Keratinocyte (primary cell): ENCODE measurements around the gene KANK2. TPM values are rescaled to one million over a fixed set of nuclear protein-coding genes. Genes with fewer than 3 reads are reported as not detected.

Source experiments
- DNase-seq: peaks from one replicate; pipeline ENCODE4 v3.0.0-alpha.2; 2011; ENCODE audit warnings: low read depth, missing footprints, low spot score
- FAIRE-seq: peaks from 2 replicates; lab custom pipeline; 2011; peaks lifted over from hg19 to GRCh38; lab: Jason Lieb, UNC
- H2AFZ ChIP-seq: 2 replicates; pipeline ENCODE4 v1.6.0; 2012; ENCODE audit warnings: low read length, control low read depth, inconsistent platforms; ENCODE audit not compliant: control insufficient read depth
- H3K27ac ChIP-seq: 2 replicates; pipeline ENCODE4 v1.5.1; 2011; ENCODE audit warnings: low read length; ENCODE audit not compliant: control insufficient read depth, insufficient read depth
- H3K27me3 ChIP-seq: 3 replicates; pipeline ENCODE4 v1.6.0; 2011; ENCODE audit warnings: low read length; ENCODE audit not compliant: control insufficient read depth, insufficient read depth; ENCODE audit errors: extremely low read depth
- H3K36me3 ChIP-seq, 2 experiments: 2 replicates in 1 of 2; 3 replicates in 1 of 2; pipeline ENCODE4 v1.5.1; 2011; ENCODE audit warnings: low read length in 2 of 2, mild to moderate bottlenecking in 1 of 2; ENCODE audit not compliant: control insufficient read depth in 2 of 2, insufficient read depth in 2 of 2; ENCODE audit errors: extremely low read depth in 1 of 2
- H3K4me1 ChIP-seq: 3 replicates; pipeline ENCODE4 v1.5.1; 2011; ENCODE audit warnings: low read length; ENCODE audit not compliant: control insufficient read depth, insufficient read depth; ENCODE audit errors: extremely low read depth
- H3K4me2 ChIP-seq: 3 replicates; pipeline ENCODE4 v1.6.0; 2011; ENCODE audit warnings: low read depth, low read length; ENCODE audit not compliant: control insufficient read depth, insufficient read depth; ENCODE audit errors: extremely low read depth
- H3K4me3 ChIP-seq, 3 experiments: fragments of 200-600 bp in 1 of 3; sonication (generic) in 1 of 3; 2 replicates in 2 of 3; 3 replicates in 1 of 3; pipeline ENCODE4 v1.5.1; 2011 to 2016; ENCODE audit warnings: low read length in 3 of 3, mild to moderate bottlenecking in 3 of 3, control low read depth in 2 of 3, inconsistent platforms in 1 of 3, low read depth in 1 of 3, mixed read lengths in 1 of 3, mixed run types in 1 of 3, moderate library complexity in 1 of 3; ENCODE audit not compliant: control insufficient read depth in 2 of 3, insufficient read depth in 2 of 3; ENCODE audit errors: extremely low read depth in 1 of 3
- H3K79me2 ChIP-seq: 2 replicates; pipeline ENCODE4 v1.6.0; 2012; ENCODE audit warnings: low read length; ENCODE audit not compliant: control insufficient read depth, insufficient read depth
- H3K9ac ChIP-seq: 3 replicates; pipeline ENCODE4 v1.6.0; 2011; ENCODE audit warnings: low read length; ENCODE audit not compliant: control insufficient read depth, insufficient read depth; ENCODE audit errors: extremely low read depth
- H3K9me1 ChIP-seq: 3 replicates; pipeline ENCODE4 v1.6.0; 2011; ENCODE audit warnings: low read length; ENCODE audit not compliant: control insufficient read depth, insufficient read depth; ENCODE audit errors: extremely low read depth
- H3K9me3 ChIP-seq: 2 replicates; pipeline ENCODE4 v1.5.1; 2012; ENCODE audit warnings: low read depth, low read length; ENCODE audit not compliant: control insufficient read depth
- H4K20me1 ChIP-seq: 3 replicates; pipeline ENCODE4 v1.6.0; 2011; ENCODE audit warnings: low read length; ENCODE audit not compliant: control insufficient read depth, insufficient read depth; ENCODE audit errors: extremely low read depth
- EZH2 ChIP-seq: IDR thresholded peaks from one replicate; pipeline ENCODE4 v1.6.1; 2012; ENCODE audit warnings: inconsistent platforms, mild to moderate bottlenecking, low read length, moderate library complexity
- dilution Hi-C: fragments of 300-500 bp; cut with MboI; formaldehyde crosslinking; loops from one replicate; pipeline ENCODE4 v1.7.0; 2020; ENCODE audit warnings: low sequenced_read_pairs; ENCODE audit not compliant: extremely low pct_ligation_motif_present
- polyA plus RNA-seq, 5 experiments: library from polyadenylated mRNA; depleted of rRNA in 3 of 5; stranded (reverse) in 3 of 5; stranded (forward) in 1 of 5; unstranded in 1 of 5; fragments of >200 nt; gene quantifications; 1 replicate in 1 of 5; 2 replicates in 3 of 5; 3 replicates in 1 of 5; pipeline versions ENCODE4 v1.2.1 to v1.2.3, GENCODE V29; 2011 to 2012; ENCODE audit warnings: missing spikeins in 2 of 5, low read depth in 1 of 5, low replicate concordance in 1 of 5
- TF ChIP-seq, protein P1 (sequence below), 3 experiments: IDR thresholded peaks in 1 of 3; conservative IDR thresholded peaks in 1 of 3; optimal IDR thresholded peaks in 1 of 3; 2 replicates in 2 of 3; 3 replicates in 1 of 3; pipeline versions ENCODE3 to v1.5.1; 2011; ENCODE audit warnings: low read length in 3 of 3, mild to moderate bottlenecking in 3 of 3, moderate library complexity in 2 of 3, control low read depth in 1 of 3, inconsistent platforms in 1 of 3; ENCODE audit not compliant: insufficient read depth in 2 of 3; ENCODE audit errors: extremely low read depth in 1 of 3

Gene KANK2
- polyA plus RNA-seq, 1 donor (not counting 4 experiments of a cell fraction or from before 2014, with no cell fraction given) = 2.8 TPM

DNA sequence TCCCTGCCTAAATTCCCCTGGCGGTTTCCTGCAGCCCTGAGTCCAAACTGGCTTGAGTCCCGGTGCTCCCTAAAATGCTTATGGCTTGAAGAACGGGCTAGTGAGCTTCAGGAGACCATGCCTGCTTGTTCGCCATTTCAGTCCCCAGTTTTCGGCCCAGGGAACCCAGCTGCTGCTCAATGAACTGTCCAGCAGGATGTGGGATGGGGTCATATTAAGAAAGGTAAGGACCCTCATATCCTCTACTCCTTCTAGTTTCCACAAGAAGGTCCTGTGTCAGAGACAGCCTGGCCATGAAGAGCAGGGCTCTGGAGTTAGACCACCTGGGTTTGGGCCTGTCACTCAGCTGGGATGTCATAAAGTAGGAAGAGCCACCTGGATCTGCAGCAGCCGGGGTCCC is 24.8 kb downstream of the KANK2 start:
- Histone ChIP-seq H3K4me3 (no peak overlapping the region), H3K27ac (no peak overlapping the region), H3K36me3 (no peaks in the 10 kb centered on the region), H2AFZ (no peak overlapping the region), H3K27me3 (no peaks in the 10 kb centered on the region), H3K9ac (no peak overlapping the region), H3K4me2 (no peak overlapping the region), H3K79me2 (no peaks in the 10 kb centered on the region), H3K9me1 (no peaks in the 10 kb centered on the region), H3K9me3 (no peaks in the 10 kb centered on the region), H4K20me1 (no peaks in the 10 kb centered on the region), H3K4me1 (peaks cover 16% of the 10 kb centered on the region)
- no peak for DNase-seq
- no peak for TF ChIP-seq EZH2
- TF ChIP-seq, protein P1, sequence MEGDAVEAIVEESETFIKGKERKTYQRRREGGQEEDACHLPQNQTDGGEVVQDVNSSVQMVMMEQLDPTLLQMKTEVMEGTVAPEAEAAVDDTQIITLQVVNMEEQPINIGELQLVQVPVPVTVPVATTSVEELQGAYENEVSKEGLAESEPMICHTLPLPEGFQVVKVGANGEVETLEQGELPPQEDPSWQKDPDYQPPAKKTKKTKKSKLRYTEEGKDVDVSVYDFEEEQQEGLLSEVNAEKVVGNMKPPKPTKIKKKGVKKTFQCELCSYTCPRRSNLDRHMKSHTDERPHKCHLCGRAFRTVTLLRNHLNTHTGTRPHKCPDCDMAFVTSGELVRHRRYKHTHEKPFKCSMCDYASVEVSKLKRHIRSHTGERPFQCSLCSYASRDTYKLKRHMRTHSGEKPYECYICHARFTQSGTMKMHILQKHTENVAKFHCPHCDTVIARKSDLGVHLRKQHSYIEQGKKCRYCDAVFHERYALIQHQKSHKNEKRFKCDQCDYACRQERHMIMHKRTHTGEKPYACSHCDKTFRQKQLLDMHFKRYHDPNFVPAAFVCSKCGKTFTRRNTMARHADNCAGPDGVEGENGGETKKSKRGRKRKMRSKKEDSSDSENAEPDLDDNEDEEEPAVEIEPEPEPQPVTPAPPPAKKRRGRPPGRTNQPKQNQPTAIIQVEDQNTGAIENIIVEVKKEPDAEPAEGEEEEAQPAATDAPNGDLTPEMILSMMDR (optimal IDR thresholded peaks at IDR 0.05 in 1 of 3, IDR thresholded peaks at IDR 0.05 in 1 of 3, conservative IDR thresholded peaks at IDR 0.05 in 1 of 3; ENCODE audit: extremely low read depth in 1 of 3, insufficient read depth in 2 of 3, low read length in 3 of 3) = no peak
- no peak for FAIRE-seq
- dilution Hi-C loops = no loop called here

DNA sequence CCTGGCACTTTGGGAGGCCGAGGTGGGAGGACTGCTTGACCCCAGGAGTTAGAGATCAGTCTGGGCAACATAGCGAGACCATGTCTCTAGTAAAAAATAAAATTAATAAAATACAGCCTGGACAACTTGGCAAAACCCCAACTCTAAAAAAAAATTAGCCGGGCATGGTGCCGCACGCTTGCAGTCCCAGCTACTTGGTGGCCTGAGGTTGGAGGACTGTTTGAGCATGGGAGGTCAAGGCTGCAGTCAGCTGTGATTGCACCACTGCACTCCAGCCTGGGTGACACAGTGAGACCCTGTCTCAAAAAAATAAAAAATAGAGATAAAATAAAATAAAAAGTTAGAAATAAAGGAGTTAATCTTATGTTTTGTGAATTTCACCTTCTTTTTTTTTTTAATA is 26.2 kb downstream of the KANK2 start:
- Histone ChIP-seq H3K27ac (no peak overlapping the region), H3K9ac (no peak overlapping the region), H3K4me1 (peaks cover 16% of the 10 kb centered on the region), H3K9me3 (no peaks in the 10 kb centered on the region), H4K20me1 (no peaks in the 10 kb centered on the region), H3K4me3 (no peak overlapping the region), H3K4me2 (no peak overlapping the region), H3K36me3 (no peaks in the 10 kb centered on the region), H3K79me2 (no peaks in the 10 kb centered on the region), H3K27me3 (no peaks in the 10 kb centered on the region), H2AFZ (no peak overlapping the region), H3K9me1 (no peaks in the 10 kb centered on the region)
- DNase-seq (no peak), FAIRE-seq (no peak)
- dilution Hi-C loops = no loop called here
- TF ChIP-seq, protein P1 (optimal IDR thresholded peaks at IDR 0.05 in 1 of 3, IDR thresholded peaks at IDR 0.05 in 1 of 3, conservative IDR thresholded peaks at IDR 0.05 in 1 of 3; ENCODE audit: extremely low read depth in 1 of 3, insufficient read depth in 2 of 3, low read length in 3 of 3) = no peak
- no peak for TF ChIP-seq EZH2
